HL-60 (cell line): ENCODE measurements around the gene VPS13C.

Experiments used
- DNase-seq, 2 experiments: peaks; one replicate each; pipeline ENCODE4 v3.0.0-alpha.2; 2010 to 2020; ENCODE audit warnings: low read depth in 1 of 2, low spot score in 1 of 2
- H3K27ac ChIP-seq: fragments of 250-450 bp; sonication (Bioruptor Pico); replicated peaks from 2 replicates; pipeline ENCODE4 v1.5.1; 2020; ENCODE audit warnings: mild to moderate bottlenecking, moderate library complexity
- H3K27me3 ChIP-seq: fragments of 250-450 bp; sonication (Bioruptor Pico); 2 replicates; pipeline ENCODE4 v1.5.1; 2021; ENCODE audit warnings: mild to moderate bottlenecking, moderate library complexity; ENCODE audit not compliant: insufficient read depth, poor library complexity, severe bottlenecking
- H3K4me3 ChIP-seq: replicated peaks from 2 replicates; pipeline ENCODE4 v1.5.1; 2011; ENCODE audit warnings: mild to moderate bottlenecking, control low read depth, low read length; ENCODE audit not compliant: insufficient read depth
- CTCF ChIP-seq: IDR thresholded peaks from one replicate; pipeline ENCODE4 v1.5.1; 2011; ENCODE audit warnings: low read length, control low read depth, inconsistent platforms; ENCODE audit not compliant: insufficient read depth
- GABPA ChIP-seq: IDR thresholded peaks from 2 replicates; pipeline ENCODE4 v1.6.1; 2012; ENCODE audit warnings: low read depth
- POLR2AphosphoS5 ChIP-seq: IDR thresholded peaks from 2 replicates; pipeline ENCODE4 v1.6.1; 2012; ENCODE audit warnings: low read depth
- REST ChIP-seq: IDR thresholded peaks from 2 replicates; pipeline ENCODE4 v1.6.1; 2012; ENCODE audit warnings: low read depth; ENCODE audit not compliant: insufficient replicate concordance
- SPI1 ChIP-seq: IDR thresholded peaks from 2 replicates; pipeline ENCODE4 v1.6.1; 2012; ENCODE audit warnings: low read depth, mild to moderate bottlenecking, borderline replicate concordance

Gene VPS13C

GRCh38 chr15:61923173-61923572, 137.1 kb downstream of the VPS13C start:
- H3K27me3 ChIP-seq: no peaks in the 10 kb centered on the region
- no peak overlapping the region for H3K27ac ChIP-seq
- no peak overlapping the region for H3K4me3 ChIP-seq
- TF ChIP-seq POLR2AphosphoS5 (no peak), GABPA (no peak), REST (no peak), CTCF (no peak), SPI1 (no peak)
- no peak for DNase-seq

- no peak for TF ChIP-seq GABPA
- no peak for TF ChIP-seq SPI1
- TF ChIP-seq POLR2AphosphoS5: no peak
- TF ChIP-seq REST: no peak
- no peak for TF ChIP-seq CTCF
- Histone ChIP-seq H3K27ac (no peak overlapping the region), H3K4me3 (no peak overlapping the region), H3K27me3 (no peaks in the 10 kb centered on the region)
- DNase-seq: no peak
These were observed 139.2 kb downstream of the VPS13C start for GRCh38 chr15:61921093-61921492.

- DNase-seq: no peak
- Histone ChIP-seq H3K4me3 (no peak overlapping the region), H3K27ac (no peak overlapping the region), H3K27me3 (no peaks in the 10 kb centered on the region)
- no peak for TF ChIP-seq POLR2AphosphoS5
- TF ChIP-seq GABPA: no peak
- no peak for TF ChIP-seq CTCF
- no peak for TF ChIP-seq REST
These were observed 142.8 kb downstream of the VPS13C start for GRCh38 chr15:61917457-61917856.
